ENCODE results near the gene INPP5E. TPM values are rescaled to one million over a fixed set of nuclear protein-coding genes. Genes with fewer than 3 reads are reported as not detected.

The INPP5E gene
- total and polyA plus RNA-seq, 2 donors (not counting 1 experiment from before 2014, with no cell fraction given), result 3.9 to 7.8 TPM

- no peak overlapping the region for H3K4me3 ChIP-seq (replicated peaks in 1 of 4; ENCODE audit: control extremely low read depth in 1 of 4, insufficient read depth in 1 of 4, low read depth in 3 of 4, low read length in 4 of 4)
- H3K79me2 ChIP-seq (ENCODE audit: control insufficient read depth, insufficient read depth, low read length), result peaks cover 16% of the 10 kb centered on the region
- TF ChIP-seq CTCF (conservative IDR thresholded peaks at IDR 0.05 in 1 of 2, IDR thresholded peaks at IDR 0.05 in 1 of 2; ENCODE audit: low read depth in 1 of 2, low read length in 2 of 2) (no peak), EZH2 (IDR thresholded peaks at IDR 0.05; ENCODE audit: low read length, missing control alignments) (no peak)
- peaks cover 45% of the 10 kb centered on the region for H3K36me3 ChIP-seq (ENCODE audit: control insufficient read depth, insufficient read depth, low read length)
- H3K27ac ChIP-seq (ENCODE audit: insufficient read depth, low read length), result no peak overlapping the region
- peaks cover 2% of the 10 kb centered on the region for H3K4me1 ChIP-seq (ENCODE audit: control insufficient read depth, extremely low read depth, insufficient read depth, low read length)
- H2AFZ ChIP-seq (ENCODE audit: low read length), result no peak overlapping the region
- no peak overlapping the region for H3K9ac ChIP-seq (ENCODE audit: insufficient read depth, low read length)
- DNase-seq (ENCODE audit: low read depth in 2 of 2), result no peak
- no peaks in the 10 kb centered on the region for H3K27me3 ChIP-seq (ENCODE audit: control insufficient read depth, insufficient read depth, low read length)
- H3K9me3 ChIP-seq (ENCODE audit: control insufficient read depth, insufficient read depth, low read depth, low read length), result no peaks in the 10 kb centered on the region
- H3K4me2 ChIP-seq (ENCODE audit: extremely low read depth, insufficient read depth, low read length), result no peak overlapping the region
- H4K20me1 ChIP-seq (ENCODE audit: control insufficient read depth, extremely low read depth, insufficient read depth, low read length), result no peaks in the 10 kb centered on the region
These were observed 22.7 kb downstream of the INPP5E start for GRCh38 chr9:136416914-136417313.

- no peak for TF ChIP-seq EZH2 (IDR thresholded peaks at IDR 0.05; ENCODE audit: low read length, missing control alignments)
- TF ChIP-seq CTCF (conservative IDR thresholded peaks at IDR 0.05 in 1 of 2, IDR thresholded peaks at IDR 0.05 in 1 of 2; ENCODE audit: low read depth in 1 of 2, low read length in 2 of 2), result no peak
- Histone ChIP-seq H3K27me3 (ENCODE audit: control insufficient read depth, insufficient read depth, low read length) (no peaks in the 10 kb centered on the region), H3K4me1 (ENCODE audit: control insufficient read depth, extremely low read depth, insufficient read depth, low read length) (peaks cover 7% of the 10 kb centered on the region)
These were observed 23.2 kb downstream of the INPP5E start for GRCh38 chr9:136416427-136416826.

GRCh38 chr9:136412962-136413361 is 26.7 kb downstream of the INPP5E start:
- H3K9me3 ChIP-seq (ENCODE audit: control insufficient read depth, insufficient read depth, low read depth, low read length), result no peaks in the 10 kb centered on the region
- TF ChIP-seq CTCF (conservative IDR thresholded peaks at IDR 0.05 in 1 of 2, IDR thresholded peaks at IDR 0.05 in 1 of 2; ENCODE audit: low read depth in 1 of 2, low read length in 2 of 2) (no peak), EZH2 (IDR thresholded peaks at IDR 0.05; ENCODE audit: low read length, missing control alignments) (no peak)
- no peaks in the 10 kb centered on the region for H3K27me3 ChIP-seq (ENCODE audit: control insufficient read depth, insufficient read depth, low read length)
- H3K4me2 ChIP-seq (ENCODE audit: extremely low read depth, insufficient read depth, low read length), result no peak overlapping the region
- H3K4me1 ChIP-seq (ENCODE audit: control insufficient read depth, extremely low read depth, insufficient read depth, low read length), result peaks cover 11% of the 10 kb centered on the region
- H4K20me1 ChIP-seq (ENCODE audit: control insufficient read depth, extremely low read depth, insufficient read depth, low read length), result no peaks in the 10 kb centered on the region
- H2AFZ ChIP-seq (ENCODE audit: low read length), result no peak overlapping the region
- DNase-seq (ENCODE audit: low read depth in 2 of 2), result peak in 1 of 2 donors; percentile 31
- peaks cover 29% of the 10 kb centered on the region for H3K36me3 ChIP-seq (ENCODE audit: control insufficient read depth, insufficient read depth, low read length)
- H3K4me3 ChIP-seq (replicated peaks in 1 of 4; ENCODE audit: control extremely low read depth in 1 of 4, insufficient read depth in 1 of 4, low read depth in 3 of 4, low read length in 4 of 4), result no peak overlapping the region
- H3K27ac ChIP-seq (ENCODE audit: insufficient read depth, low read length), result no peak overlapping the region
- H3K9ac ChIP-seq (ENCODE audit: insufficient read depth, low read length), result no peak overlapping the region
- H3K79me2 ChIP-seq (ENCODE audit: control insufficient read depth, insufficient read depth, low read length), result peaks cover 43% of the 10 kb centered on the region

More at GRCh38 chr9:136416427-136416826, 23.2 kb downstream of the INPP5E start:
- no peak overlapping the region for H3K4me2 ChIP-seq (ENCODE audit: extremely low read depth, insufficient read depth, low read length)
- no peaks in the 10 kb centered on the region for H4K20me1 ChIP-seq (ENCODE audit: control insufficient read depth, extremely low read depth, insufficient read depth, low read length)
- H3K79me2 ChIP-seq (ENCODE audit: control insufficient read depth, insufficient read depth, low read length), result peaks cover 21% of the 10 kb centered on the region
- H3K36me3 ChIP-seq (ENCODE audit: control insufficient read depth, insufficient read depth, low read length), result peaks cover 43% of the 10 kb centered on the region
- no peak overlapping the region for H3K27ac ChIP-seq (ENCODE audit: insufficient read depth, low read length)
- H3K9me3 ChIP-seq (ENCODE audit: control insufficient read depth, insufficient read depth, low read depth, low read length), result no peaks in the 10 kb centered on the region
- DNase-seq (ENCODE audit: low read depth in 2 of 2), result peak in 1 of 2 donors; percentile 11
- H3K9ac ChIP-seq (ENCODE audit: insufficient read depth, low read length), result no peak overlapping the region
- H3K4me3 ChIP-seq (replicated peaks in 1 of 4; ENCODE audit: control extremely low read depth in 1 of 4, insufficient read depth in 1 of 4, low read depth in 3 of 4, low read length in 4 of 4), result no peak overlapping the region
- H2AFZ ChIP-seq (ENCODE audit: low read length), result no peak overlapping the region
